HEK293 (cell line): ENCODE measurements around the gene CCDC9.

Experiments used
- CTCF ChIA-PET: fragments of 350-600 bp; formaldehyde crosslinking; extraction: SDS; loops from one replicate; lab custom pipeline; 2021; ENCODE audit warnings: antibody characterized with exemption; lab: Yijun Ruan, JAX
- POLR2A ChIA-PET: fragments of 300-600 bp; formaldehyde crosslinking; extraction: SDS; loops from one replicate; lab custom pipeline; 2020; ENCODE audit warnings: antibody characterized with exemption, inconsistent platforms; lab: Yijun Ruan, JAX
- H3K27ac ChIP-seq: fragments of 200-500 bp; sonication (Bioruptor generic); 2 replicates; pipeline ENCODE4 v1.5.1; 2014; ENCODE audit warnings: low read depth, low read length, control low read depth, inconsistent platforms; ENCODE audit errors: extremely low read depth
- H3K36me3 ChIP-seq, 2 experiments: fragments of 200-500 bp in 1 of 2; sonication (Bioruptor generic) in 1 of 2; 1 replicate in 1 of 2; 2 replicates in 1 of 2; pipeline ENCODE4 v1.5.1; 2014 to 2017; ENCODE audit warnings: inconsistent platforms in 2 of 2, low read length in 2 of 2; ENCODE audit not compliant: control insufficient read depth in 2 of 2, insufficient read depth in 1 of 2
- H3K4me1 ChIP-seq: fragments of 200-500 bp; sonication (Bioruptor generic); 2 replicates; pipeline ENCODE4 v1.5.1; 2014; ENCODE audit warnings: mild to moderate bottlenecking, low read length, inconsistent platforms; ENCODE audit not compliant: control insufficient read depth, insufficient read depth
- H3K4me3 ChIP-seq: 2 replicates; pipeline ENCODE4 v1.5.1; 2011; ENCODE audit warnings: low read depth, mild to moderate bottlenecking, control low read depth, low read length, moderate library complexity
- H3K9me3 ChIP-seq: fragments of 200-500 bp; sonication (Bioruptor generic); 2 replicates; pipeline ENCODE4 v1.5.1; 2014; ENCODE audit warnings: low read depth, low read length, inconsistent platforms; ENCODE audit not compliant: control insufficient read depth, insufficient read depth
- BCL6B ChIP-seq: fragments of 450-650 bp; formaldehyde crosslinking; IDR thresholded peaks from 2 replicates; pipeline ENCODE4 v1.5.1; 2017; ENCODE audit warnings: missing biosample characterization, missing genetic modification characterization
- EGR2 ChIP-seq: fragments of 450-650 bp; formaldehyde crosslinking; IDR thresholded peaks from 2 replicates; pipeline ENCODE4 v1.5.1; 2016; ENCODE audit warnings: low read depth, missing biosample characterization, missing genetic modification characterization
- GLI4 ChIP-seq: fragments of 450-650 bp; formaldehyde crosslinking; IDR thresholded peaks from 2 replicates; pipeline ENCODE4 v1.5.1; 2016; ENCODE audit warnings: missing biosample characterization, missing genetic modification characterization
- KLF17 ChIP-seq: fragments of 450-650 bp; formaldehyde crosslinking; IDR thresholded peaks from 2 replicates; pipeline ENCODE4 v1.5.1; 2016; ENCODE audit warnings: missing biosample characterization, missing genetic modification characterization
- PRDM6 ChIP-seq: fragments of 450-650 bp; formaldehyde crosslinking; IDR thresholded peaks from 2 replicates; pipeline ENCODE4 v1.5.1; 2017; ENCODE audit warnings: missing biosample characterization, missing genetic modification characterization
- TRIM28 ChIP-seq: IDR thresholded peaks from 2 replicates; pipeline ENCODE4 v1.6.1; 2011; ENCODE audit warnings: low read length, control low read depth, borderline replicate concordance
- WT1 ChIP-seq: fragments of 450-650 bp; formaldehyde crosslinking; IDR thresholded peaks from 2 replicates; pipeline ENCODE4 v1.5.1; 2016; ENCODE audit warnings: missing biosample characterization, missing genetic modification characterization
- YY1 ChIP-seq: fragments of 450-650 bp; formaldehyde crosslinking; IDR thresholded peaks from 2 replicates; pipeline ENCODE4 v1.5.1; 2018; ENCODE audit warnings: missing biosample characterization, missing genetic modification characterization
- ZBTB44 ChIP-seq: fragments of 450-650 bp; IDR thresholded peaks from 2 replicates; pipeline ENCODE4 v1.5.1; 2018; ENCODE audit warnings: missing biosample characterization, mild to moderate bottlenecking, missing genetic modification characterization
- ZNF10 ChIP-seq: fragments of 450-650 bp; formaldehyde crosslinking; IDR thresholded peaks from 2 replicates; pipeline ENCODE4 v1.5.1; 2017; ENCODE audit warnings: missing biosample characterization, missing genetic modification characterization
- ZNF157 ChIP-seq: fragments of 450-650 bp; formaldehyde crosslinking; IDR thresholded peaks from 2 replicates; pipeline ENCODE4 v1.5.1; 2016; ENCODE audit warnings: missing biosample characterization, missing genetic modification characterization
- ZNF19 ChIP-seq: fragments of 450-650 bp; formaldehyde crosslinking; IDR thresholded peaks from 2 replicates; pipeline ENCODE4; 2016; ENCODE audit warnings: missing biosample characterization, missing genetic modification characterization, low read depth
- ZNF211 ChIP-seq: fragments of 450-650 bp; formaldehyde crosslinking; IDR thresholded peaks from 2 replicates; pipeline ENCODE4 v1.5.1; 2016; ENCODE audit warnings: low read depth, missing biosample characterization, missing genetic modification characterization
- ZNF292 ChIP-seq: fragments of 450-650 bp; formaldehyde crosslinking; IDR thresholded peaks from 2 replicates; pipeline ENCODE4 v1.5.1; 2016; ENCODE audit warnings: low read depth, missing biosample characterization, missing genetic modification characterization, borderline replicate concordance
- ZNF311 ChIP-seq: fragments of 450-650 bp; formaldehyde crosslinking; IDR thresholded peaks from 2 replicates; pipeline ENCODE4 v1.5.1; 2017; ENCODE audit warnings: missing biosample characterization, missing genetic modification characterization, borderline replicate concordance
- ZNF394 ChIP-seq: fragments of 450-650 bp; formaldehyde crosslinking; IDR thresholded peaks from 2 replicates; pipeline ENCODE4 v1.5.1; 2016; ENCODE audit warnings: missing biosample characterization, missing genetic modification characterization, mild to moderate bottlenecking, moderate library complexity, borderline replicate concordance
- ZNF510 ChIP-seq: fragments of 450-650 bp; formaldehyde crosslinking; IDR thresholded peaks from 2 replicates; pipeline ENCODE4 v1.5.1; 2018; ENCODE audit warnings: mild to moderate bottlenecking, missing genetic modification characterization, missing biosample characterization; ENCODE audit not compliant: insufficient replicate concordance
- ZNF561 ChIP-seq: fragments of 450-650 bp; IDR thresholded peaks from 2 replicates; pipeline ENCODE4 v1.5.1; 2018; ENCODE audit warnings: missing biosample characterization, missing genetic modification characterization, borderline replicate concordance
- ZNF571 ChIP-seq: fragments of 450-650 bp; formaldehyde crosslinking; IDR thresholded peaks from 2 replicates; pipeline ENCODE4 v1.5.0; 2017; ENCODE audit warnings: missing biosample characterization, missing genetic modification characterization
- ZNF596 ChIP-seq: fragments of 450-650 bp; IDR thresholded peaks from 2 replicates; pipeline ENCODE4 v1.5.0; 2018; ENCODE audit warnings: missing biosample characterization, mild to moderate bottlenecking, missing genetic modification characterization, moderate library complexity
- ZNF677 ChIP-seq: fragments of 450-650 bp; IDR thresholded peaks from 2 replicates; pipeline ENCODE4 v1.5.0; 2018; ENCODE audit warnings: missing biosample characterization, mild to moderate bottlenecking, missing genetic modification characterization, moderate library complexity
- ZNF701 ChIP-seq: fragments of 450-650 bp; formaldehyde crosslinking; IDR thresholded peaks from 2 replicates; pipeline ENCODE4 v1.5.1; 2016; ENCODE audit warnings: missing biosample characterization, missing genetic modification characterization
- ZNF704 ChIP-seq: fragments of 450-650 bp; formaldehyde crosslinking; IDR thresholded peaks from 2 replicates; pipeline ENCODE4 v1.5.1; 2016; ENCODE audit warnings: missing biosample characterization, missing genetic modification characterization
- ZSCAN30 ChIP-seq: fragments of 450-650 bp; IDR thresholded peaks from 2 replicates; pipeline ENCODE4 v1.5.1; 2018; ENCODE audit warnings: missing biosample characterization, mild to moderate bottlenecking, missing genetic modification characterization, moderate library complexity
- ZXDB ChIP-seq: fragments of 450-650 bp; formaldehyde crosslinking; IDR thresholded peaks from 2 replicates; pipeline ENCODE4 v1.5.1; 2016; ENCODE audit warnings: missing biosample characterization, missing genetic modification characterization

The CCDC9 gene

GRCh38 chr19:47230054-47230920, 26.0 kb upstream of the CCDC9 start (continued):
- TF ChIP-seq ZBTB44 (tag by site-specific recombination) (peak; percentile 19; the same call in 1 of the 2 replicates), ZNF571 (no peak), ZXDB (peak; percentile 22), EGR2 (tag by site-specific recombination) (peak; percentile 67), ZNF677 (tag by site-specific recombination) (no peak), WT1 (tag by site-specific recombination) (0 out of 2 replicates have a peak, but pooled peaks have one; percentile 22), GLI4 (tag by site-specific recombination) (peak; percentile 83; the same call in 1 of the 2 replicates), BCL6B (tag by site-specific recombination) (no peak), TRIM28 (no peak)

GRCh38 chr19:47230921-47231214, 25.5 kb upstream of the CCDC9 start, which contains the start of gene BBC3:
BBC3 (minus strand) TSS chr19:47231199; CDS start chr19:47228431, 2,768 bp downstream.
- Histone ChIP-seq H3K27ac (peak within 1 kb of the TSS; percentile 95), H3K9me3 (no peaks in the 10 kb centered on the region), H3K4me1 (peaks cover 26% of the 10 kb centered on the region), H3K36me3 (no peaks in the 10 kb centered on the region), H3K4me3 (peak within 1 kb of the TSS; percentile 91)
- ChIA-PET POLR2A (no interaction called here), CTCF (no interaction called here)
- TF ChIP-seq ZNF701 (tag by site-specific recombination) = no peak
- TF ChIP-seq ZNF561 = no peak
- no peak for TF ChIP-seq ZNF394
- TF ChIP-seq ZNF510 (tag by site-specific recombination) = no peak
- TF ChIP-seq ZNF596 (tag by site-specific recombination) = no peak
- TF ChIP-seq ZNF292 (tag by site-specific recombination) = no peak
- no peak for TF ChIP-seq YY1 (tag by site-specific recombination)
- TF ChIP-seq ZSCAN30 (tag by site-specific recombination) = peak; percentile 50; the same call in 1 of the 2 replicates

- H3K27ac ChIP-seq = peak overlapping the region; percentile 95
- H3K36me3 ChIP-seq = no peaks in the 10 kb centered on the region
- H3K4me3 ChIP-seq = peak overlapping the region; percentile 17
- H3K4me1 ChIP-seq = peaks cover 26% of the 10 kb centered on the region
- ChIA-PET POLR2A (interaction anchor here (1.2 kb wide), 1 partner anchor 13 kb away, joined by 5 read pairs; no protein-coding TSS in a partner anchor), CTCF (interaction anchor here (0.8 to 2.4 kb wide), 5 partner anchors 13 to 117 kb away, joined by 3 to 34 read pairs (median 12); no protein-coding TSS in a partner anchor)
- no peaks in the 10 kb centered on the region for H3K9me3 ChIP-seq
- TF ChIP-seq PRDM6 (tag by site-specific recombination) (no peak), ZNF10 (tag by site-specific recombination) (peak; percentile 44; the same call in 1 of the 2 replicates), ZNF704 (tag by site-specific recombination) (no peak), ZNF211 (tag by site-specific recombination) (no peak; the same call in 1 of the 2 replicates), ZNF157 (tag by site-specific recombination) (no peak; the same call in 1 of the 2 replicates), ZNF19 (tag by site-specific recombination) (no peak; the same call in 1 of the 2 replicates), KLF17 (tag by site-specific recombination) (peak; percentile 89), ZNF311 (tag by site-specific recombination) (no peak)
Measured at GRCh38 chr19:47231215-47232054, 24.9 kb upstream of the CCDC9 start.
